ENCODE measurements around the gene PHLDA3. TPM values are rescaled to one million over a fixed set of nuclear protein-coding genes. Genes with fewer than 3 reads are reported as not detected.
A peak's percentile ranks its signal among the peaks of the same experiment; 100 is the strongest.

Gene PHLDA3
- total and polyA plus RNA-seq, 11 donors = 15.2 to 48.1 (median 28.5) TPM

- Histone ChIP-seq H3K4me1 (peaks cover 7 to 81% (median 60%) of the 10 kb centered on the region in 12 donors), H3K36me3 (peaks cover 0 to 78% (median 55%) of the 10 kb centered on the region in 9 donors), H3K27me3 (no peaks in the 10 kb centered on the region), H3K4me3 (no peak overlapping the region), H3K9me3 (no peaks in the 10 kb centered on the region), H3K27ac (peak overlapping the region in 4 of 12 donors; percentile 4 to 98 (median 44))
- 88 to 94% (median 91%) methylated on average over 6 of the region's 6 CpGs for WGBS, 4 donors
- no peak for TF ChIP-seq POLR2A (IDR thresholded peaks at IDR 0.05)
- TF ChIP-seq CTCF (IDR thresholded peaks at IDR 0.05) = no peak
- DNase-seq (no peak), ATAC-seq (no peak)
- intact Hi-C loops (cut with DNase I) = no loop called here
Measured at GRCh38 chr1:201489643-201490261, 20.8 kb upstream of the PHLDA3 start.

- intact Hi-C loops (cut with DNase I) = no loop called here
- 81 to 90% (median 82%) methylated on average over 12 of the region's 12 CpGs for WGBS, 4 donors
- no peak for TF ChIP-seq POLR2A (IDR thresholded peaks at IDR 0.05)
- TF ChIP-seq CTCF (IDR thresholded peaks at IDR 0.05) = no peak
- DNase-seq (peak in 1 of 5 donors; percentile 63), ATAC-seq (peak in 3 of 4 donors; percentile 14 to 39 (median 20))
- Histone ChIP-seq H3K9me3 (no peaks in the 10 kb centered on the region), H3K27me3 (no peaks in the 10 kb centered on the region), H3K36me3 (peaks cover 0 to 80% (median 57%) of the 10 kb centered on the region in 9 donors), H3K27ac (peak overlapping the region in 4 of 12 donors; percentile 4 to 98 (median 44)), H3K4me3 (no peak overlapping the region), H3K4me1 (peaks cover 3 to 74% (median 53%) of the 10 kb centered on the region in 12 donors)
Measured at GRCh38 chr1:201488830-201489589, 20.0 kb upstream of the PHLDA3 start.

GRCh38 chr1:201487742-201488141 is 18.8 kb upstream of the PHLDA3 start:
- 71 to 84% (median 74%) methylated on average over 2 of the region's 2 CpGs for WGBS, 4 donors
- Histone ChIP-seq H3K4me3 (no peak overlapping the region), H3K27ac (peak overlapping the region in 1 of 12 donors; percentile 98), H3K27me3 (no peaks in the 10 kb centered on the region), H3K36me3 (peaks cover 0 to 83% (median 64%) of the 10 kb centered on the region in 9 donors), H3K9me3 (no peaks in the 10 kb centered on the region), H3K4me1 (peaks cover 3 to 61% (median 44%) of the 10 kb centered on the region in 12 donors)
- intact Hi-C loops (cut with DNase I) = no loop called here
- no peak for ATAC-seq
- no peak for DNase-seq
- no peak for TF ChIP-seq CTCF (IDR thresholded peaks at IDR 0.05)
- no peak for TF ChIP-seq POLR2A (IDR thresholded peaks at IDR 0.05)

GRCh38 chr1:201486187-201486586 is 17.2 kb upstream of the PHLDA3 start:
- no peak overlapping the region for H3K4me3 ChIP-seq
- no peak for ATAC-seq
- H3K4me1 ChIP-seq = peaks cover 3 to 58% (median 40%) of the 10 kb centered on the region in 12 donors
- TF ChIP-seq POLR2A (IDR thresholded peaks at IDR 0.05) (no peak), CTCF (IDR thresholded peaks at IDR 0.05) (no peak)
- intact Hi-C loops (cut with DNase I) = no loop called here
- H3K9me3 ChIP-seq = no peaks in the 10 kb centered on the region
- peaks cover 0 to 73% (median 61%) of the 10 kb centered on the region in 9 donors for H3K36me3 ChIP-seq
- peak overlapping the region in 4 of 12 donors; percentile 1 to 98 (median 30) for H3K27ac ChIP-seq
- peaks cover 0 to 6% (median 0%) of the 10 kb centered on the region in 9 donors for H3K27me3 ChIP-seq
- 33 to 59% (median 44%) methylated on average over 3 of the region's 3 CpGs for WGBS, 4 donors
- no peak for DNase-seq
